K562 (cell line): Measurements from ENCODE around the gene ARHGAP31. TPM values are rescaled to one million over a fixed set of nuclear protein-coding genes. Genes with fewer than 3 reads are reported as not detected.

Experiments used
- ATAC-seq: fragments of 200-7000 bp; cut with Tn5 transposase; 3 replicates; pipeline ENCODE4 v1.9.1; 2020; ENCODE audit warnings: moderate library complexity
- BruUV-seq: library from RNA; stranded (reverse); fragments of 400-500 nt; replicated peaks from 2 replicates; lab custom pipeline; 2021; lab: Mats Ljungman, UMichigan
- CTCF ChIA-PET: fragments of 300-600 bp; formaldehyde crosslinking; extraction: SDS; loops from one replicate; lab custom pipeline; 2021; ENCODE audit warnings: low intra/inter-chr PET ratio; lab: Yijun Ruan, JAX
- POLR2A ChIA-PET: fragments of 300-600, 350-650 bp; sonication (Branson Sonifier 250); formaldehyde crosslinking; extraction: SDS; loops from one replicate; lab custom pipeline; 2021; ENCODE audit warnings: antibody characterized with exemption, inconsistent platforms; lab: Yijun Ruan, JAX
- DNase-seq, 4 experiments: peaks; one replicate each; pipeline versions ENCODE4 v3.0.0 to v3.0.0-alpha.2; 2011 to 2018; ENCODE audit warnings: low spot score in 3 of 4, mixed read lengths in 3 of 4; ENCODE audit errors: extremely low read depth in 1 of 4
- FAIRE-seq: peaks from 2 replicates; lab custom pipeline; 2011; peaks lifted over from hg19 to GRCh38; lab: Jason Lieb, UNC
- H2AFZ ChIP-seq: 2 replicates; pipeline ENCODE4 v1.6.0; 2011; ENCODE audit warnings: low read depth, low read length, control low read depth, inconsistent platforms
- H3K27ac ChIP-seq: fragments of 200-600 bp; 3 replicates; pipeline ENCODE4 v1.8.0; 2011; ENCODE audit warnings: low read depth, mild to moderate bottlenecking, control low read depth, inconsistent platforms, low read length, moderate library complexity, mixed read lengths; ENCODE audit errors: extremely low read depth
- H3K27me3 ChIP-seq, 2 experiments: fragments of 300-600 bp in 1 of 2; 2 replicates in 1 of 2; 3 replicates in 1 of 2; pipeline versions ENCODE4 v1.6.0 to v1.8.0; 2011; ENCODE audit warnings: inconsistent platforms in 2 of 2, low read length in 2 of 2, mild to moderate bottlenecking in 1 of 2, mixed read lengths in 1 of 2, moderate library complexity in 1 of 2; ENCODE audit not compliant: control insufficient read depth in 2 of 2, insufficient read depth in 2 of 2
- H3K36me3 ChIP-seq: fragments of 300-600 bp; 3 replicates; pipeline ENCODE4 v1.8.0; 2011; ENCODE audit warnings: mild to moderate bottlenecking, low read length, inconsistent platforms; ENCODE audit not compliant: control insufficient read depth, insufficient read depth
- H3K4me1 ChIP-seq, 2 experiments: fragments of 200-600 bp in 1 of 2; replicated peaks in 1 of 2; 2 replicates in 1 of 2; 3 replicates in 1 of 2; pipeline versions ENCODE4 v1.5.1 to v1.8.0; 2011; ENCODE audit warnings: inconsistent platforms in 2 of 2, low read length in 2 of 2, mild to moderate bottlenecking in 1 of 2, mixed read lengths in 1 of 2, moderate library complexity in 1 of 2; ENCODE audit not compliant: control insufficient read depth in 2 of 2, insufficient read depth in 2 of 2
- H3K4me2 ChIP-seq: 2 replicates; pipeline ENCODE4 v1.6.1; 2011; ENCODE audit warnings: low read length, control low read depth, inconsistent platforms, mixed read lengths; ENCODE audit not compliant: insufficient read depth
- H3K4me3 ChIP-seq: fragments of 200-600 bp; sonication (generic), shearing (Covaris generic); 2 replicates; pipeline ENCODE4 v1.5.1; 2016; ENCODE audit warnings: control low read depth, inconsistent platforms
- H3K79me2 ChIP-seq: fragments of 200-600 bp; 3 replicates; pipeline ENCODE4 v1.8.0; 2011; ENCODE audit warnings: low read length, inconsistent platforms; ENCODE audit not compliant: control insufficient read depth, insufficient read depth
- H3K9ac ChIP-seq, 2 experiments: 2 replicates each; pipeline versions ENCODE4 v1.6.0 to v1.6.1; 2011; ENCODE audit warnings: low read depth in 2 of 2, low read length in 2 of 2, control low read depth in 1 of 2, inconsistent platforms in 1 of 2, mild to moderate bottlenecking in 1 of 2, mixed read lengths in 1 of 2; ENCODE audit not compliant: insufficient read depth in 1 of 2
- H3K9me1 ChIP-seq: one replicate; pipeline ENCODE4 v1.6.0; 2011; ENCODE audit warnings: inconsistent platforms, mild to moderate bottlenecking, low read length, moderate library complexity; ENCODE audit not compliant: control insufficient read depth, insufficient read depth
- H3K9me3 ChIP-seq: replicated peaks from 2 replicates; pipeline ENCODE4 v1.5.1; 2011; ENCODE audit warnings: low read depth, low read length, inconsistent platforms; ENCODE audit not compliant: control insufficient read depth, insufficient read depth
- H4K20me1 ChIP-seq: replicated peaks from 2 replicates; pipeline ENCODE4 v1.6.1; 2011; ENCODE audit warnings: low read length, inconsistent platforms, mixed read lengths; ENCODE audit not compliant: control insufficient read depth, insufficient read depth
- LCOR ChIP-seq: sonication (generic); formaldehyde crosslinking; IDR thresholded peaks from 2 replicates; pipeline ENCODE4 v1.8.0; 2022; ENCODE audit warnings: mild to moderate bottlenecking, missing genetic modification reagents
- PTTG1 ChIP-seq: fragments of 450-650 bp; IDR thresholded peaks from 2 replicates; pipeline ENCODE4 v1.6.1; 2016; ENCODE audit warnings: low read depth, mild to moderate bottlenecking, missing genetic modification characterization, missing compliant biosample characterization
- RBM34 ChIP-seq: fragments of 200-400 bp; formaldehyde crosslinking; IDR thresholded peaks from 2 replicates; pipeline ENCODE4 v1.6.1; 2018; ENCODE audit warnings: low read length, borderline replicate concordance; ENCODE audit not compliant: insufficient read depth
- SLC30A9 ChIP-seq: fragments of 250-450 bp; sonication (Bioruptor Pico); IDR thresholded peaks from 2 replicates; pipeline ENCODE4 v1.8.0; 2022; ENCODE audit warnings: mild to moderate bottlenecking, moderate library complexity
- TOE1 ChIP-seq, 2 experiments: fragments of 450-650 bp in 1 of 2; sonication (generic) in 1 of 2; formaldehyde crosslinking in 1 of 2; IDR thresholded peaks; 2 replicates each; pipeline versions ENCODE4 v1.7.1 to v1.8.0; 2016 to 2022; ENCODE audit warnings: borderline replicate concordance in 2 of 2, mild to moderate bottlenecking in 2 of 2, antibody characterized with exemption in 1 of 2, inconsistent platforms in 1 of 2, low read depth in 1 of 2, missing genetic modification reagents in 1 of 2, moderate library complexity in 1 of 2
- ZNF583 ChIP-seq: fragments of 250-450 bp; sonication (Bioruptor Pico); IDR thresholded peaks from 2 replicates; pipeline ENCODE4 v1.4.0; 2020
- ZSCAN32 ChIP-seq: fragments of 450-650 bp; formaldehyde crosslinking; IDR thresholded peaks from 2 replicates; pipeline ENCODE4 v1.4.0; 2020; ENCODE audit warnings: mild to moderate bottlenecking, moderate library complexity
- WGBS: fragments of 100-300 bp; shearing (Covaris generic); methylation state at CpG from one replicate; pipeline ENCODE4 v1.1.6; 2016; ENCODE audit warnings: low coverage, mixed read lengths; ENCODE audit not compliant: insufficient coverage; ENCODE audit errors: missing lambda C conversion rate; 5-methylcytosine and 5-hydroxymethylcytosine counted together
- in situ Hi-C: fragments of 300-500 bp; cut with MboI; formaldehyde crosslinking; loops from 4 replicates; pipeline ENCODE4 v1.15.0; 2018; ENCODE audit warnings: inconsistent platforms, mixed read lengths
- intact Hi-C: fragments of 100-400 bp; cut with micrococcal nuclease; formaldehyde crosslinking; loops from 2 replicates; pipeline ENCODE4 v1.14.2; 2022
- polyA plus RNA-seq, 8 experiments: library from polyadenylated mRNA; depleted of rRNA in 4 of 8; stranded (reverse) in 5 of 8; unstranded in 3 of 8; fragments of >200 nt; fragmentation: Nextera tagmentation in 2 of 8; fragmentation: Illumina TruSeq in 1 of 8; extraction: Ambion mirVana in 2 of 8; extraction: Trizol in 1 of 8; gene quantifications; 2 replicates each; pipeline versions ENCODE4 v1.2.1 to v1.2.3, GENCODE V29; 2011 to 2014; ENCODE audit warnings: inconsistent platforms in 1 of 8, missing spikeins in 1 of 8
- total RNA-seq, 7 experiments: library from RNA; depleted of rRNA in 6 of 7; stranded (reverse); fragments of >200 nt in 6 of 7; fragmentation: Illumina TruSeq in 2 of 7; extraction: Trizol in 2 of 7; gene quantifications; 2 replicates each; pipeline versions ENCODE4 v1.2.1 to v1.2.3, GENCODE V29; 2011 to 2021; ENCODE audit warnings: low replicate concordance in 1 of 7
- TF ChIP-seq, protein P1 (sequence below): fragments of 450-650 bp; IDR thresholded peaks from 2 replicates; pipeline ENCODE4 v1.6.1; 2017; ENCODE audit warnings: mild to moderate bottlenecking, moderate library complexity
- TF ChIP-seq, protein P2 (sequence below): fragments of 250-450 bp; sonication (Bioruptor Pico); IDR thresholded peaks from 2 replicates; pipeline ENCODE4 v1.5.0; 2021
- TF ChIP-seq, protein P3 (sequence below): fragments of 200-800 bp; sonication (Bioruptor generic); IDR thresholded peaks from 2 replicates; pipeline ENCODE4 v1.6.1; 2017; ENCODE audit warnings: missing genetic modification characterization, missing compliant biosample characterization
- TF ChIP-seq, protein P4 (sequence below): IDR thresholded peaks from 2 replicates; pipeline ENCODE4 v1.6.1; 2014; ENCODE audit warnings: antibody characterized with exemption

Gene ARHGAP31
- total and polyA plus RNA-seq, 9 of the 15 experiments (the other 6 are each of a cell fraction or from before 2014, with no cell fraction given) = under 0.01 to 0.13 (median 0.06) TPM; not detected in 5

DNA sequence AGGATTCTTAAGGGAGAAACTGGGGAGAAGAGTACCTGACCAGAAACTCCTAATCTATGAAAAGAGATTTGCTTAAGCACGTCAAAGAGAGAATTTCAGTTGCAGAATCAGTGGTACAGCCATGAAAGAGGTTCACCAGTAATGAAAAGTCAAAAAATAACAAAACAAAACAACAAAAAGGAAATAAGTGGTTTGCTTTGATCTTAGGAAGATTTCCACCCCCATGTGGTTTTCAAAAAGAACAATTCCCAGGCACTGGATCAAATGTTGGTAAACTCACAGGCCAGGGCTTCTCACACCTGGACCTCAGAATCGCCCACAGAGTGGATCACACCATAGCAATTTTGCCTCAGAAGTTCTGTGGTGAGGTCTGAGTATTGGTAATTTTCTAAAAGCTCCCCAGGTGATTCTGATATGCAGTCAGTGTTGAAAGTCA, 101.8 kb downstream of the ARHGAP31 start:
- ATAC-seq (no peak), DNase-seq (no peak), FAIRE-seq (no peak)
- intact Hi-C loops (no loop called here), in situ Hi-C loops (no loop called here)
- Histone ChIP-seq H3K9ac (no peak overlapping the region), H3K9me3 (no peaks in the 10 kb centered on the region), H3K9me1 (no peaks in the 10 kb centered on the region), H3K79me2 (no peaks in the 10 kb centered on the region), H3K4me1 (no peaks in the 10 kb centered on the region), H3K36me3 (no peaks in the 10 kb centered on the region), H3K27ac (no peak overlapping the region), H3K4me3 (no peak overlapping the region), H3K27me3 (0 out of 5 replicates have a peak, but pooled peaks cover 0 to 6% of the 10 kb centered on the region in 2 experiments), H4K20me1 (no peaks in the 10 kb centered on the region; the same call in 1 of the 2 replicates), H2AFZ (no peak overlapping the region), H3K4me2 (no peak overlapping the region)
- ChIA-PET POLR2A (interaction anchor here (0.8 to 1.5 kb wide), 2 partner anchors 22 to 441 kb away, joined by 3 to 5 read pairs; no protein-coding TSS in a partner anchor), CTCF (no interaction called here)
- TF ChIP-seq, protein P1, sequence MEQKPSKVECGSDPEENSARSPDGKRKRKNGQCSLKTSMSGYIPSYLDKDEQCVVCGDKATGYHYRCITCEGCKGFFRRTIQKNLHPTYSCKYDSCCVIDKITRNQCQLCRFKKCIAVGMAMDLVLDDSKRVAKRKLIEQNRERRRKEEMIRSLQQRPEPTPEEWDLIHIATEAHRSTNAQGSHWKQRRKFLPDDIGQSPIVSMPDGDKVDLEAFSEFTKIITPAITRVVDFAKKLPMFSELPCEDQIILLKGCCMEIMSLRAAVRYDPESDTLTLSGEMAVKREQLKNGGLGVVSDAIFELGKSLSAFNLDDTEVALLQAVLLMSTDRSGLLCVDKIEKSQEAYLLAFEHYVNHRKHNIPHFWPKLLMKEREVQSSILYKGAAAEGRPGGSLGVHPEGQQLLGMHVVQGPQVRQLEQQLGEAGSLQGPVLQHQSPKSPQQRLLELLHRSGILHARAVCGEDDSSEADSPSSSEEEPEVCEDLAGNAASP = no peak
- TF ChIP-seq RBM34 (no peak), SLC30A9 (CRISPR knock-in tag) (no peak), LCOR (CRISPR knock-in tag) (no peak), ZNF583 (CRISPR knock-in tag) (no peak), PTTG1 (tag) (no peak), TOE1 (IDR thresholded peaks at IDR 0.05; ENCODE audit: borderline replicate concordance) (no peak), TOE1 (CRISPR knock-in tag; IDR thresholded peaks at IDR 0.05; ENCODE audit: borderline replicate concordance, low read depth) (no peak), ZSCAN32 (no peak)
- TF ChIP-seq, protein P2, sequence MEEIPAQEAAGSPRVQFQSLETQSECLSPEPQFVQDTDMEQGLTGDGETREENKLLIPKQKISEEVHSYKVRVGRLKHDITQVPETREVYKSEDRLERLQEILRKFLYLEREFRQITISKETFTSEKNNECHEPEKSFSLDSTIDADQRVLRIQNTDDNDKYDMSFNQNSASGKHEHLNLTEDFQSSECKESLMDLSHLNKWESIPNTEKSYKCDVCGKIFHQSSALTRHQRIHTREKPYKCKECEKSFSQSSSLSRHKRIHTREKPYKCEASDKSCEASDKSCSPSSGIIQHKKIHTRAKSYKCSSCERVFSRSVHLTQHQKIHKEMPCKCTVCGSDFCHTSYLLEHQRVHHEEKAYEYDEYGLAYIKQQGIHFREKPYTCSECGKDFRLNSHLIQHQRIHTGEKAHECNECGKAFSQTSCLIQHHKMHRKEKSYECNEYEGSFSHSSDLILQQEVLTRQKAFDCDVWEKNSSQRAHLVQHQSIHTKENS (CRISPR knock-in tag) = no peak
- TF ChIP-seq, protein P3, sequence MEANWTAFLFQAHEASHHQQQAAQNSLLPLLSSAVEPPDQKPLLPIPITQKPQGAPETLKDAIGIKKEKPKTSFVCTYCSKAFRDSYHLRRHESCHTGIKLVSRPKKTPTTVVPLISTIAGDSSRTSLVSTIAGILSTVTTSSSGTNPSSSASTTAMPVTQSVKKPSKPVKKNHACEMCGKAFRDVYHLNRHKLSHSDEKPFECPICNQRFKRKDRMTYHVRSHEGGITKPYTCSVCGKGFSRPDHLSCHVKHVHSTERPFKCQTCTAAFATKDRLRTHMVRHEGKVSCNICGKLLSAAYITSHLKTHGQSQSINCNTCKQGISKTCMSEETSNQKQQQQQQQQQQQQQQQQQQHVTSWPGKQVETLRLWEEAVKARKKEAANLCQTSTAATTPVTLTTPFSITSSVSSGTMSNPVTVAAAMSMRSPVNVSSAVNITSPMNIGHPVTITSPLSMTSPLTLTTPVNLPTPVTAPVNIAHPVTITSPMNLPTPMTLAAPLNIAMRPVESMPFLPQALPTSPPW (CRISPR knock-in tag) = no peak
- TF ChIP-seq, protein P4, sequence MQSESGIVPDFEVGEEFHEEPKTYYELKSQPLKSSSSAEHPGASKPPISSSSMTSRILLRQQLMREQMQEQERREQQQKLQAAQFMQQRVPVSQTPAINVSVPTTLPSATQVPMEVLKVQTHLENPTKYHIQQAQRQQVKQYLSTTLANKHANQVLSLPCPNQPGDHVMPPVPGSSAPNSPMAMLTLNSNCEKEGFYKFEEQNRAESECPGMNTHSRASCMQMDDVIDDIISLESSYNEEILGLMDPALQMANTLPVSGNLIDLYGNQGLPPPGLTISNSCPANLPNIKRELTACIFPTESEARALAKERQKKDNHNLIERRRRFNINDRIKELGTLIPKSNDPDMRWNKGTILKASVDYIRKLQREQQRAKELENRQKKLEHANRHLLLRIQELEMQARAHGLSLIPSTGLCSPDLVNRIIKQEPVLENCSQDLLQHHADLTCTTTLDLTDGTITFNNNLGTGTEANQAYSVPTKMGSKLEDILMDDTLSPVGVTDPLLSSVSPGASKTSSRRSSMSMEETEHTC = no peak
- WGBS = 17% methylated on average over 2 of the region's 2 CpGs
- no TSS peak for BruUV-seq
